SK-N-SH (cell line): ENCODE data around the gene GRHL3. TPM values are rescaled to one million over a fixed set of nuclear protein-coding genes. Genes with fewer than 3 reads are reported as not detected.

Experiments
- CTCF ChIA-PET: fragments of 300-600, 350-600 bp; formaldehyde crosslinking; extraction: SDS; loops from one replicate; lab custom pipeline; 2021; lab: Yijun Ruan, JAX
- POLR2A ChIA-PET: fragments of 350-600 bp; sonication (Branson Sonifier 250); formaldehyde crosslinking; extraction: SDS; loops from one replicate; lab custom pipeline; 2020; ENCODE audit warnings: antibody characterized with exemption, inconsistent platforms; lab: Yijun Ruan, JAX
- DNase-seq: peaks from one replicate; pipeline ENCODE4 v3.0.0; 2012
- H2AFZ ChIP-seq: fragments of 200-600 bp; sonication (generic); 2 replicates; pipeline ENCODE4 v1.8.1; 2016; ENCODE audit warnings: antibody characterized with exemption, mild to moderate bottlenecking, low read depth
- H3F3A ChIP-seq: fragments of 200-600 bp; sonication (generic); replicated peaks from 2 replicates; pipeline ENCODE3; 2016; ENCODE audit warnings: antibody characterized with exemption, mild to moderate bottlenecking; ENCODE audit not compliant: insufficient read depth
- H3K27ac ChIP-seq, 2 experiments: fragments of 200-500 bp in 1 of 2; fragments of 200-600 bp in 1 of 2; sonication (Bioruptor generic) in 1 of 2; sonication (generic), shearing (Covaris generic) in 1 of 2; 2 replicates each; pipeline versions ENCODE4 v1.5.1 to v1.6.1; 2014 to 2016; ENCODE audit warnings: low read depth in 2 of 2, inconsistent platforms in 1 of 2, low read length in 1 of 2, mild to moderate bottlenecking in 1 of 2, mixed read lengths in 1 of 2
- H3K27me3 ChIP-seq: fragments of 200-600 bp; sonication (generic), shearing (Covaris generic); 2 replicates; pipeline ENCODE4 v1.6.1; 2016; ENCODE audit warnings: mixed run types; ENCODE audit not compliant: insufficient read depth
- H3K36me3 ChIP-seq, 2 experiments: fragments of 200-500 bp in 1 of 2; fragments of 200-600 bp in 1 of 2; sonication (Bioruptor generic) in 1 of 2; sonication (generic) in 1 of 2; replicated peaks in 1 of 2; 2 replicates each; pipeline versions ENCODE3 to v1.5.1; 2014 to 2016; ENCODE audit warnings: low read length in 1 of 2, mild to moderate bottlenecking in 1 of 2; ENCODE audit not compliant: insufficient read depth in 2 of 2, control insufficient read depth in 1 of 2
- H3K4me1 ChIP-seq, 2 experiments: fragments of 200-500 bp in 1 of 2; fragments of 200-600 bp in 1 of 2; sonication (Bioruptor generic) in 1 of 2; sonication (generic), shearing (Covaris generic) in 1 of 2; 2 replicates each; pipeline versions ENCODE4 v1.5.1 to v1.6.1; 2014 to 2016; ENCODE audit warnings: low read depth in 1 of 2, low read length in 1 of 2, mixed run types in 1 of 2; ENCODE audit not compliant: insufficient read depth in 2 of 2, control insufficient read depth in 1 of 2
- H3K4me2 ChIP-seq: fragments of 200-600 bp; sonication (generic), shearing (Covaris generic); 2 replicates; pipeline ENCODE4 v1.6.1; 2017; ENCODE audit warnings: mixed run types
- H3K4me3 ChIP-seq, 2 experiments: fragments of 200-500 bp in 1 of 2; fragments of 200-600 bp in 1 of 2; sonication (Bioruptor generic) in 1 of 2; sonication (generic), shearing (Covaris generic) in 1 of 2; 2 replicates each; pipeline versions ENCODE4 v1.5.1 to v1.8.1; 2014 to 2016; ENCODE audit warnings: low read depth in 2 of 2, inconsistent platforms in 1 of 2, low read length in 1 of 2, mild to moderate bottlenecking in 1 of 2, mixed read lengths in 1 of 2, moderate library complexity in 1 of 2
- H3K79me2 ChIP-seq: fragments of 200-600 bp; sonication (generic); 2 replicates; pipeline ENCODE4 v1.8.1; 2017; ENCODE audit warnings: mild to moderate bottlenecking; ENCODE audit not compliant: insufficient read depth
- H3K9ac ChIP-seq: fragments of 200-600 bp; sonication (generic); 2 replicates; pipeline ENCODE4 v1.6.1; 2017; ENCODE audit warnings: mixed run types
- H3K9me2 ChIP-seq: fragments of 200-600 bp; sonication (generic); 2 replicates; pipeline ENCODE4 v1.6.1; 2017; ENCODE audit warnings: mixed run types
- H3K9me3 ChIP-seq: fragments of 200-600 bp; sonication (generic); 2 replicates; pipeline ENCODE4 v1.6.1; 2017; ENCODE audit warnings: mixed run types, mild to moderate bottlenecking, moderate library complexity
- H4K20me1 ChIP-seq: fragments of 200-600 bp; sonication (generic); 2 replicates; pipeline ENCODE4 v1.6.1; 2017; ENCODE audit warnings: mild to moderate bottlenecking, mixed run types; ENCODE audit not compliant: insufficient read depth
- CTCF ChIP-seq: fragments of 200-600 bp; sonication (generic); IDR thresholded peaks from 2 replicates; pipeline ENCODE4 v1.6.1; 2017; ENCODE audit warnings: antibody characterized with exemption, mild to moderate bottlenecking, moderate library complexity
- ELF1 ChIP-seq: IDR thresholded peaks from 2 replicates; pipeline ENCODE4 v1.4.0; 2012
- EZH2phosphoT487 ChIP-seq: fragments of 200-600 bp; sonication (generic); IDR thresholded peaks from 2 replicates; pipeline ENCODE4 v1.6.1; 2017; ENCODE audit warnings: low read depth, mixed run types, mild to moderate bottlenecking, antibody characterized with exemption, moderate library complexity, borderline replicate concordance
- FOXJ3 ChIP-seq: sonication (generic); formaldehyde crosslinking; IDR thresholded peaks from 2 replicates; pipeline ENCODE4 v1.5.1; 2020; ENCODE audit warnings: mild to moderate bottlenecking, missing genetic modification reagents
- FOXM1 ChIP-seq: IDR thresholded peaks from 2 replicates; pipeline ENCODE4 v1.4.0; 2012; ENCODE audit warnings: low read depth, mild to moderate bottlenecking
- GATA2 ChIP-seq: sonication (generic); formaldehyde crosslinking; IDR thresholded peaks from 2 replicates; pipeline ENCODE4 v1.5.0; 2020; ENCODE audit warnings: mild to moderate bottlenecking, missing genetic modification reagents
- IRF3 ChIP-seq: fragments of 150-350 bp; IDR thresholded peaks from 2 replicates; pipeline ENCODE4 v1.6.1; 2016; ENCODE audit warnings: mild to moderate bottlenecking, low read depth, low read length
- MEF2A ChIP-seq: IDR thresholded peaks from 2 replicates; pipeline ENCODE4 v1.4.0; 2012; ENCODE audit warnings: low read depth, borderline replicate concordance
- MXI1 ChIP-seq: IDR thresholded peaks from 2 replicates; pipeline ENCODE4 v1.6.1; 2012; ENCODE audit warnings: mild to moderate bottlenecking, low read depth, low read length, improper control_type of control experiment
- NRF1 ChIP-seq: IDR thresholded peaks from 2 replicates; pipeline ENCODE4 v1.6.1; 2012; ENCODE audit warnings: low read depth, mild to moderate bottlenecking, low read length
- RAD21 ChIP-seq: IDR thresholded peaks from 2 replicates; pipeline ENCODE4 v1.6.1; 2012; ENCODE audit warnings: mild to moderate bottlenecking, low read length
- RFX5 ChIP-seq: IDR thresholded peaks from 2 replicates; pipeline ENCODE4 v1.6.1; 2012; ENCODE audit warnings: mild to moderate bottlenecking, improper control_type of control experiment, low read length
- RXRA ChIP-seq: IDR thresholded peaks from 2 replicates; pipeline ENCODE4 v1.4.0; 2012; ENCODE audit warnings: low read depth, mild to moderate bottlenecking, borderline replicate concordance
- SMC3 ChIP-seq: IDR thresholded peaks from 2 replicates; pipeline ENCODE4 v1.6.1; 2012; ENCODE audit warnings: low read depth, low read length, improper control_type of control experiment
- TAF1 ChIP-seq: IDR thresholded peaks from 2 replicates; pipeline ENCODE4 v1.6.1; 2012; ENCODE audit warnings: low read depth, mild to moderate bottlenecking, low read length, moderate library complexity, borderline replicate concordance
- TCF12 ChIP-seq: IDR thresholded peaks from 2 replicates; pipeline ENCODE4 v1.4.0; 2012
- TEAD4 ChIP-seq: IDR thresholded peaks from 2 replicates; pipeline ENCODE4 v1.4.0; 2012; ENCODE audit warnings: mild to moderate bottlenecking, borderline replicate concordance; ENCODE audit not compliant: insufficient read depth
- USF2 ChIP-seq: fragments of 150-350 bp; IDR thresholded peaks from 2 replicates; pipeline ENCODE4 v1.6.1; 2017; ENCODE audit warnings: antibody characterized with exemption, low read length, low read depth, borderline replicate concordance
- WGBS: methylation state at CpG from one replicate; pipeline ENCODE4 v1.1.6; 2017; ENCODE audit warnings: low lambda C conversion rate; 5-methylcytosine and 5-hydroxymethylcytosine counted together
- polyA plus RNA-seq, 3 experiments: library from polyadenylated mRNA; depleted of rRNA; stranded (reverse); fragments of >200 nt; gene quantifications; 2 replicates each; pipeline ENCODE4 v1.2.3, GENCODE V29; 2012

Gene GRHL3
- polyA plus RNA-seq, 1 of the 3 experiments (the other 2 are of a cell fraction), result 0.05 TPM

GRCh38 chr1:24341260-24341659 is 22.1 kb downstream of the GRHL3 start:
- Histone ChIP-seq H2AFZ (no peak overlapping the region), H3K79me2 (no peaks in the 10 kb centered on the region), H3K9ac (no peak overlapping the region)
- TF ChIP-seq ELF1 (no peak), IRF3 (no peak), EZH2phosphoT487 (no peak), CTCF (no peak), GATA2 (CRISPR knock-in tag) (no peak), RAD21 (no peak), FOXM1 (no peak), RFX5 (no peak), TAF1 (no peak), NRF1 (no peak), MEF2A (no peak), RXRA (no peak), FOXJ3 (CRISPR knock-in tag) (no peak), SMC3 (no peak), TEAD4 (no peak), TCF12 (no peak), MXI1 (no peak), USF2 (no peak)
- TF ChIP-seq, all 33 proteins: peak for 0
- Histone ChIP-seq H3K4me1 (peaks cover 0 to 7% of the 10 kb centered on the region in 2 experiments; a peak in 1 of 4 replicates), H3K9me2 (no peaks in the 10 kb centered on the region), H3K27me3 (no peaks in the 10 kb centered on the region), H3K36me3 (no peaks in the 10 kb centered on the region), H3F3A (no peaks in the 10 kb centered on the region), H3K27ac (no peak overlapping the region), H3K4me3 (no peak overlapping the region), H3K4me2 (no peak overlapping the region), H4K20me1 (no peaks in the 10 kb centered on the region), H3K9me3 (no peaks in the 10 kb centered on the region)
- ChIA-PET POLR2A (interaction anchor here (0.6 kb wide), 1 partner anchor 13 kb away, joined by 3 read pairs; no protein-coding TSS in a partner anchor), CTCF (interaction anchor here (0.7 to 2.1 kb wide), 3 partner anchors 18 to 103 kb away, joined by 3 to 13 read pairs (median 3); no protein-coding TSS in a partner anchor)
- DNase-seq, result no peak
- 82% methylated on average over 5 of the region's 8 CpGs for WGBS
